Mesenteric fat pad (tissue), 1 donor: ENCODE results near the gene BABAM2. TPM values are rescaled to one million over a fixed set of nuclear protein-coding genes. Genes with fewer than 3 reads are reported as not detected.
"Not testable (repeated sequence)": the region's sequence is repeated elsewhere in the genome, so short reads cannot be mapped to it uniquely, and the experiment has no call there.

ENCODE experiments used
- DNase-seq: peaks from one replicate; pipeline ENCODE4 v3.0.0-alpha.2; 2020; ENCODE audit warnings: low spot score
- total RNA-seq: library from RNA; stranded (reverse); fragmentation: NEBNext Ultra II Directional; extraction: Animal tissue kit (Norgen Biotek cat#: 25700); gene quantifications from one replicate; pipeline ENCODE4 v1.2.1, GENCODE V29; 2021
- donor health status: DM: yes; HTN: yes; CAD: no.

The BABAM2 gene
- total RNA-seq, 1 donor from 2014 or later, result 36.0 TPM

DNA sequence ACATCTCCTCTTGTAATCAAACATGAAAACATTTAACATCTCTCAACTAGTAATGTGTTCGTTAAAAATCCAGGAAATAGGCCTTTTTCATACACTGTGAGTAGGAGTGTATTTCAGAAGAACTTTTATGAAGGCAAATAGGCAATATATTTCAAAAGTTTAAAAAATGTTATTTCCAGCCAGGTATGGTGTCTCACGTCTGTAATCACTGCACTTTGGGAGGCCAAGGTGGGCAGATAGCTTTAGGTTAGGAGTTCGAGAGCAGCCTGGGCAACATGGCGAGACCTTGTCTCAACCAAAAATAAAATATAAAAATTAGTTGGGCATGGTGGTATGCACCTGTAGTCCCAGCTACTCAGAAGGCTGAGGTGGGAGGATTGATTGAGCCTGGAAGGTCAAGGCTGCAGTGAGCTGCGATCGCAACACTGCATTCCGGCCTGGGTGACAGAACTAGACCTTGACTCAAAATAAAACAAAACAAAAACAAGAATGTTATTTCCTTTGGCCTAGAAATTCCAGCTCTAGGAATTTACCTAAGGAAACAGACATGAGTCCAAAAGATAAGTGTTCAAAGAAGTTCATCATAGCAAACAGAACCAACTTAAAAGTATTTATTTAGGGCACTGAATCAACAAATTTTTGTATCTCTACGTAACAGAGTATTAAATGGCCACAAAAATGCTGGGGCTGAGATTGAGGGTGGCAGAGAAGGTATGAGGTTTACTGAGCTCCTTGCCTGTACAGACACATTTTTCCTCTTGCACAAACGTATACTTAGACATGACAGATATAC is 15.2 kb upstream of the BABAM2 start:
- DNase-seq, result no peak

DNA sequence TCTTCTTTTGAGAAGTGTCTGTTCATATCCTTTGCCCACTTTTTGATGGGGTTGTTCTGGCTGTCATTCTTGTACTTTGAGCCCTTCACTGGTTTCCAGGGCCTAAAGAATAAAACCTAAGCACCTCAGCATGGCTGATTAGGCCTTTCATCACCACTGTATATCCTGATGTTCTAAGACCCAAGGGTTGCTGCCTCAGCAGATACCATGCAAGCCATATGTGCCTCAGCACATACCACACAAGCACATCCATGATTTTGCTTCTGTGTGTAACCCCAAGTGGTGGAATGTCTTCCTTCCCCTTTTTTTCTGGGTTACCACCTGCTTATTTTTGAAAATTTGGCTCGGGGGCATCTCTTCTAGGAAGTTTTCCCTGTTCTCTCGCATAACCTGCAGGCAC is 11.7 kb upstream of the BABAM2 start:
- DNase-seq, result no peak

DNA sequence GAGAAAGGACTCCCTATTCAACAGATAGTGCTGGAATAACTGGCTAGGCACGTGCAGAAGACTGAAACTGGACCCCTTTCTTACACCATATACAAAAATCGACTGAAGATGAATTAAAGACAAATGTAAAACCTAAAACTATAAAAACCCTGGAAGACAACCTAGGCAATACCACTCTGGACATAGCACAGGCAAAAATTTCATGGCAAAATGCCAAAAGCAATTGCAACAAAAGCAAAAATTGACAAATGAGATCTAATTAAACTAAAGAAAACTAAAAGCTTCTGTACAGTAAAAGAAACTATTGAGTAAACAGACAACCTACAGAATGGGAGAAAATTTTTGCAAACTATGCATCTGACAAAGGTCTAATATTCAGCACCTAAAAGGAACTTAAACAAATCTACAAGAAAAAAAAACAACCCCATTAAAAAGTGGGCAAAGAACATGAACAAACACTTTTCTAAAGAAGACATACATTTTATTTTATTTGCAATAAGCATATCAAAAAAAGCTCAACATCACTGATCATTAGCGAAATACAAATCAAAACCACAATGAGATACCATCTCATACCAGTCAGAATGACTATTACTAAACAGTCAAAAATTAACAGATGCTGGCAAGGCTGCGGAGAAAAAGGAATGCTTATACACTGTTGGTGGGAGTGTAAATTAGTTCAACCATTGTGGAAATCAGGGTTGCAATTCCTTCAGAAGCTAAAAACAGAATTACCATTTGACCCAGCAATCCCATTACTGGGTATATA is 8.5 kb upstream of the BABAM2 start:
- not testable (repeated sequence) for DNase-seq

DNA sequence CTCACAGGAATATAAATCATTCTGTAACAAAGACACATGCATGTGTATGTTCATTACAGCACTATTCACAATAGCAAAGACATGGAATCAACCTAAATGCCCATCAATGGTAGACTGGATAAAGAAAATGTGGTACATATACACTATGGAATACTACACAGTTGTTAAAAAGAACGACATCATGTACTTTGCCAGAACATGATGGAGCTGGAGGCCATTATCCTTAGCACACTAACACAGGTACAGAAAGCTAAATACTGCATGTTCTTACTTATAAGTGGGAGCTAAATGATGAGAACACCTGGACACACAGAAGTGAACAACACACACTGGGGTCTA is 8.0 kb upstream of the BABAM2 start:
- DNase-seq, result not testable (repeated sequence)

- DNase-seq, result no peak
These were observed 5.9 kb upstream of the BABAM2 start for GRCh38 chr2:27884601-27885000.

GRCh38 chr2:27885234-27885633 is 5.3 kb upstream of the BABAM2 start:
- DNase-seq, result no peak

DNA sequence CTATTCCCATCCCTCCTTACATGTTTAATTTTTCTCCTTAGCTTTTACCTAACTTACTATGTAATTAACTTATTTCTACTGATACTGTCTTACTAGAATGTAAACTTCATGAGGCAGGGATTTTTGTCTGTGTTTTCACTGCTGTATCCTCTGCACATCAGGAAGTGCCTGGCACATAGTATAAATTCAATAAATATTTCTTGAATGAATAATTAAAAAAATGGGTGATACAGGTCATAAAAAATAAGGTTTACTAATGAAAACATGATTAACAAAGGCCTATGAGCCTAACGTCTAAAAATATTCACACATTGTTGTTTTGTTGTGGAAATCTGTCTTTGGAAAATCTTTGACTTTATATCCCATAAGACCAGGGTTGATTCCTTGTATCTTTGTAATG is 4.9 kb upstream of the BABAM2 start:
- no peak for DNase-seq

GRCh38 chr2:27886322-27886721 is 4.2 kb upstream of the BABAM2 start:
- no peak for DNase-seq

DNA sequence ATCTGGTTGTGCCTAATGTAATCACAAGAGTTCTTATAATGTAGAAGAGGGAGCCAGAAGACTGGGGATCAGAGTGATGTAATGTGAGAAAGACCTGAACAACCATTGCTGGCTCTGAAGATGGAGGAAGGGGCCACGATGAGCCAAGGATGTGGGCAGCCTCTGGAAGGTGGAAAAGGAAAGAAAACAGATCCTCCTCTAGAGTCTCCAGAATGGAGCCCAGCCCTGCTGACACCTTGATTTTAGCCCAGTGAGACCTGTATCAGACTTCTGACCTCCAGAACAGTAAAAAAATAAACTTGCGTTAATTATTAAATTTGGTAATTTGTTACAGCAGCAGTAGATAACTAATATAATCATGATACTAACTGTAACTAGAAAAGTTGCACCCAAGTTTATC is 3.4 kb upstream of the BABAM2 start:
- DNase-seq, result no peak

DNA sequence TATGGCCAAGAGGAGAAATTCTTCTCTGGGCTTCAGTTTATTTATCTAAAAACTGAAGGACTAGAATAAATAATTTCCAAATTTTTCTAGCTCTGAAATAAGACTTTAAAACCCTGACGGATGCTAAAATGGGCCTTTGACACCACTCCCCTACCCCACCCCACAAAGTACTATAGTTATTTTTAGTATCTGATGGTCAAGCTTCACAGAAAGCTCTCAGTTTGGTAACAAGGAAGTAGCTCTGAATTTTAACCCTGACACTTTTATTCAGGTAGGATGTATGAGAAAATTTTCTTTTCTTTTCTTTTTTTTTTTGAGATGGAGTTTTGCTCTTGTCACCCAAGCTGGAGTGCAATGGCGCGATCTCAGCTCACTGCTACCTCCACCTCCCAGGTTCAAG is 2.7 kb upstream of the BABAM2 start:
- DNase-seq, result no peak

DNA sequence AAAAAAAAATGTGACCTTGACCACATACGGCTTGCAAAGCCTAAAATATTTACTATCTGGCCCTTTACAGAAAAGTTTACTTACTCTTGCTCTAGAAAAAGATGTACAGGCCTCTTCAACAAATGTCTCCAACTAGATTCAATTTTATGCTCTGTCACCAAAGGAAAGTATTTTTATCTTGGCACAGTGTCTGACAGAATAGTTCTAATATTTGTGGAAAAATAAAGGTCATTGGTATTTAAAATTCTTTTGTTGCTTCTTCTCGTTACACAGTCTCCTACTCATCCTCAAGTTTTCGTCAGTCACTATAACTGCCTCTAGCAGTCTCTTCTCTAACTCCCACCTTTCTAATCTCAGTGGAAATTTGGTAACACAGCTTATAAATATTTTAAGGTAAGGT is 1.7 kb upstream of the BABAM2 start:
- DNase-seq, result no peak

GRCh38 chr2:27889774-27890145 is 769 bp upstream of the BABAM2 start:
- no peak for DNase-seq

GRCh38 chr2:27890924-27891672 is 569 bp downstream of the BABAM2 start:
- DNase-seq, result peak; percentile 94

DNA sequence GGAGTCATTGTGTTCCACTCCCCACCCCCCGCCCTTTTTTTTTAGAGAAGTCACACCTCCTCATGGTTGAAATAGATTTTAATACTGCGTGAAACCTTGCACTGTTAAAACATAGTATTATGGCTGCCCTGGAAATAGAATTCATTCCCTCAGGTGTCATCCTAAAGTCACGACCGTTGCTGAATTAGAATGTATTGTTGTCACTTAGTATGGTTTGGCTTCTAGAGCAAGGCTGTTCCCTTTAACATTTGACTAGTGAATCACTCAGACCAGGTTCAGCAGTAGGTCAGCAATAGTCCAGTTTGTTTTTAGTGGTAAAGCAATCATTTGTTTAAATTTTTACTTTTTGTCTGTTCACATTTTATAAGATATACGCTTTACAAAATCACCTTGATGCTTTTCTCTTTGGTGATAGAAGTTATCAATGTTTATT is 1.2 kb downstream of the BABAM2 start:
- DNase-seq, result no peak

DNA sequence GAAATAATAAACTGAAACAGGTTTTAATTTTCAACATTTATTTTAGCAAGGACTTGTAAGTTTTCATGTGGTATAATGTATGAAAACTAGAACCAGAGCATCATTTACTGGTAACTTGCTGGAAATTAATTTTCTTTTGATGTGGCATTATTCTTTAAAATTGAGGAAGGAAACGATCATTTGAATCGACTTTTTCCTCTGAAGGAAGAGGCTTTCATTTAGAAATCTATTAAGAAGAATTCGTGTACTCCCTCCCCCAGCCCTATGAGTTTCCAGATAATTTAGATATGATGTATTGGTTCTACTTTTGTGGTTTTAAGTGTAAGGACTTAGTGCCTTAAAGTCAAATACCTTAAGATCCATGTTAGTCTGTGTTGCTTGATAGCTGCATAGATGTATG is 2.5 kb downstream of the BABAM2 start:
- DNase-seq, result no peak

DNA sequence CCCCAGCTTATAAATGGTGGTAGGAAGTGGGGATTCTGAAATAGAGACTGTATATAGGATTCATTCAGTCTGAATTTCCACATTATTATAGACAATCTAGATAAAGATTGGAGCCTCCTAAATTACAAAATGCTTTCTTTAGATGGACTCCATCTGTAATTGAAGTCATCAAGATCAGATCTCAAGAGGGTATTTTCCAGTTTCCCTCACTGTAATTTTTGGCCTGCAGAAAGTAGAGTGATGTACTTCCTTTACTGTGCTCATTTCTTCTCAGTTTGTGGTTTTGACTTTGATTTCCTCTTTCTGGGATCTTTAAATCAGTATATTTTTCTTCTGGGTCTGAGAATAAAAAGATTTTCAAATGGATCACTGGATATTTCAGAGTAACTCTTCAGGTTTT is 7.2 kb downstream of the BABAM2 start:
- DNase-seq, result no peak

DNA sequence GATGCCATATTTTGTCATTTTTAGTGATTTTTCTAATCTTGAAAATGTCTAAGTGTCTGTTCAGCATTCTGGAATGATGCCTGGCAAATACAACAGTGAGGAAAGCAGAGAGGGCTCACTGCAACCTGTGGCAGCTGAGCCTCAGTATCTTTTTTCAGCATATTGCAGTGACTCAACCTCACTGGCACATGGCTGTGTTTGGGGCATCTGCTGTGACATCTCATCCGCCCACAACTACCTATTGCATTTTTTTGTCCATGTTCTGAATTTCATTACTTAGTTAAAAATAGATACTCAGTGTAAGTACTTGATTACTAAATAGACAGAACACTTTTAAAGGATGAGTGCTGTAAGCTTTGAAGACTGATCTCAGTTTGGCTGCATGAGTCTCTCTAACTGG is 10.7 kb downstream of the BABAM2 start:
- DNase-seq, result no peak

GRCh38 chr2:27902098-27902497 is 11.6 kb downstream of the BABAM2 start:
- DNase-seq, result no peak

GRCh38 chr2:27903018-27903417 is 12.5 kb downstream of the BABAM2 start:
- DNase-seq, result no peak

DNA sequence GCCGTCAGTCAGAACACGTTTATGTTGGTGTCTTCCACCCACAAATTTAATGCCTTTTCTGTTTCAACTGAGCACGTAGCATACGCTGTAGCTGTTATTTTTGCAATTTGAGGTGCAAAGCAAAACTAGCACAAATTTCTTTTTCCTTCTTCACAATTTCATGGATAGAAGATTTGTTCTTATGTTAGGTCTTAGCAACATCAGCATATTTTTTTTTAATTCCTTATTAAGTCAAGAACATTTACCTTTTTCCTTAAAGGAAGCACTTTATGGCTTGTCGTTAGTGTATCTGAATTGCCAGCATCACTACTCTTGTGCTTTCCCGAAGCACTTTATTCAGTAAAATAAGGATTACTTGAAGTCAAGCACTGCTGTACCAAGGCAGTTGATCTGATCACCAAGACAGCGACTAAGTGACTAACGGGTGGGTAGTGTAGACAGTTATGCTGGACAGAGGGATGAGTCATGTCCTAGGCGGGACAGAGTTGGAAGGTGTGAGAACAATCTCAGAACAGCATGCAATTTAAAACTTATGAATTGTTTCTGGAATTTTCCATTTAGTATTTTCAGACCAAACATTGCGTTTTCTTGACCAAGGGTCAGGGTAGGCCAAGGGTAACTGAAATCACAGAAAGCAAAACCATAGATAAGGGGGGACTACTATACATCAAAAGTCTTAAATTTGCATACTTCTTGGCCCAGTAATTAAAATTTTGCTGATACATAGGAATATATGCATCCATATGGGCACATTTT is 13.3 kb downstream of the BABAM2 start:
- no peak for DNase-seq

- DNase-seq, result no peak
These were observed 13.8 kb downstream of the BABAM2 start for GRCh38 chr2:27904405-27904665.

DNA sequence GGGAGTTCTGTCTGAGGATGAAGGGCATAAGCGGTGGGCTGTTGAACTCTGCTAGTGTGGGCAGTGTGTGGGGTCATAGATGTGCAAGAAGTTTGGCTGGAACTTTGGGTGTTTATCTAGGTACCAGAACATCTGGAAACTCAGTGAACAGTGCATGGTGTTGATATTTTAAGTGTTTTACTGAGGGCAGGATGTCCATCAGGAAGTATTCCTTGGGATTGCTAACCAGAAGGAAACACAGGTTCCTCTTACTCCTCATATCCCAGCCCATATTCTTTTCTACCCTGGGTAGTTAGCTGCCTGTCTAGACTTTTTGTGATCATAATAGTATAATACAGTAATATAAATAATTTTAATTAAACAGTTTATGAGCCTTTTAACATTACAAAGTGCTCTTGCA is 15.5 kb downstream of the BABAM2 start:
- DNase-seq, result no peak
